Thymus (tissue), 11 donors: ENCODE data around the gene CAPNS1. TPM values are rescaled to one million over a fixed set of nuclear protein-coding genes. Genes with fewer than 3 reads are reported as not detected.
"Not testable (repeated sequence)": the region's sequence is repeated elsewhere in the genome, so short reads cannot be mapped to it uniquely, and the experiment has no call there.

Source experiments
- DNase-seq, 9 donors: peaks; one replicate each; pipeline ENCODE4 v3.0.0-alpha.2; 2013; ENCODE audit warnings: low spot score in 9 of 9, low read depth in 6 of 9, missing footprints in 1 of 9
- H3K27ac ChIP-seq, 2 donors: one replicate each; pipeline ENCODE4 v1.5.1; 2013; ENCODE audit warnings: control low read depth in 1 of 2, low read depth in 1 of 2, low read length in 1 of 2, mild to moderate bottlenecking in 1 of 2, moderate library complexity in 1 of 2
- H3K27me3 ChIP-seq, 2 donors: one replicate each; pipeline ENCODE4 v1.5.1; 2013; ENCODE audit warnings: low read length in 1 of 2; ENCODE audit not compliant: control insufficient read depth in 2 of 2, insufficient read depth in 1 of 2
- H3K36me3 ChIP-seq, 2 donors: one replicate each; pipeline ENCODE4 v1.5.1; 2013; ENCODE audit warnings: low read length in 1 of 2, mild to moderate bottlenecking in 1 of 2, moderate library complexity in 1 of 2; ENCODE audit not compliant: control insufficient read depth in 2 of 2, insufficient read depth in 2 of 2
- H3K4me1 ChIP-seq, 2 donors: one replicate each; pipeline ENCODE4 v1.5.1; 2013; ENCODE audit warnings: low read length in 2 of 2; ENCODE audit not compliant: control insufficient read depth in 2 of 2, insufficient read depth in 2 of 2
- H3K4me3 ChIP-seq, 2 donors: one replicate each; pipeline ENCODE4 v1.5.1; 2013; ENCODE audit warnings: low read length in 2 of 2, control low read depth in 1 of 2, mild to moderate bottlenecking in 1 of 2
- H3K9me3 ChIP-seq, 2 donors: one replicate each; pipeline ENCODE4 v1.5.1; 2013; ENCODE audit warnings: low read length in 1 of 2, mild to moderate bottlenecking in 1 of 2; ENCODE audit not compliant: control insufficient read depth in 2 of 2, insufficient read depth in 1 of 2
- WGBS: extraction: QIAGEN DNeasy Blood & Tissue Kit; methylation state at CpG from one replicate; pipeline ENCODE4 v1.1.7; 2013; 5-methylcytosine and 5-hydroxymethylcytosine counted together
- polyA plus RNA-seq: library from polyadenylated mRNA; stranded (reverse); fragments of 200-250 nt; gene quantifications from one replicate; pipeline ENCODE4 v1.2.3, GENCODE V29; 2013
- total RNA-seq: library from RNA; stranded (reverse); fragments of 120-200 nt; gene quantifications from one replicate; pipeline ENCODE4 v1.2.4, GENCODE V29; 2013
- donor health status: healthy.

The CAPNS1 gene
- total and polyA plus RNA-seq, 2 donors: 254 to 380 TPM

DNA sequence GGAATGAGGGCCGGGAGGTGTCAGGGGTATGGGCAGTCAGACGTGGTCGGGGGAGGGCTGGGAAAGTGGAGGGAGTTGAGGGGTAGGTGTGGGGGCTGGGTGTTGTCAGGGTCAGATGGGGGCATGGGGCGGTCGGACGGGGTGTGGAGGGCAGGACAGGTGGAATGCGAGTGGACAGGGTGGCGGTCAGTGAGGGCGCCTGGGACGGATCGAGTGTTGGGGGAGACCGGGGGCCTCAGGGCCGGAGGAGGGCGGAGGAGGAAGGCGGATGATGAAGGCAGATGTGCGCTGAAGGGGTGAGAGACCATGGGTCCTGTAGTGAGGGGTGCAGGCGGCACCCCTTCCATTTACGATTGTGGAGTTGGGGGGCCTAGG, 18.9 kb upstream of the CAPNS1 start:
- peaks cover 19 to 60% of the 10 kb centered on the region in 2 donors for H3K36me3 ChIP-seq
- no peak overlapping the region for H3K27ac ChIP-seq
- H3K27me3 ChIP-seq: no peaks in the 10 kb centered on the region
- H3K9me3 ChIP-seq: no peaks in the 10 kb centered on the region
- H3K4me3 ChIP-seq: no peak overlapping the region
- no peak for DNase-seq
- peaks cover 5% of the 10 kb centered on the region in 2 donors for H3K4me1 ChIP-seq
- WGBS: 97% methylated on average over 18 of the region's 18 CpGs

DNA sequence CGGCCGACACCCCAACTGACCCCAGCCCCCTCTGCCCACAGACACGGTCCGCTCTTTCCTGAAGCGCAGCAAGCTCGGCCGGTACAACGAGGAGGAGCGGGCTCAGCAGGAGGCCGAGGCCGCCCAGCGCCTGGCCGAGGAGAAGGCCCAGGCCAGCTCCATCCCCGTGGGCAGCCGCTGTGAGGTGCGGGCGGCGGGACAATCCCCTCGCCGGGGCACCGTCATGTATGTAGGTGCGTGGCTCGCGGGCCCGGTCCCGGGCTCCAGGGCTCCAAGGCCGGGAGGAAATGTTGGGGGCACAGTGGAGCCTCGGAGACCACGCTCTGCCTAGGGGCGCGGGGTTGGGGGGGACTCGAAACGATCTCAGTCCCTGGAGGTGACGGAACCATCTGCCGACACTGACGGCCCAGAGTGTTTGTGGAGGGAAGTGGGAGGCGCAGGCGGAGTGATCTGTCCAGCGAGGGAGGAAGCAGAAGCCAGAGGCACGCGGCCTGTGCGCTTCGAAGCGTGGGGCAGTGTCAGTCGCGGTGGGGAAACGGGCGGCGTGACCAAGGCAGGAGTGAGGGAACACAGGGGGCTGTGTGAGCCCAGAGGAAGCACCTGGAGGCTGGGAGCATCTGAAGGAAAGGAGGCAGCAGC, 18.3 kb upstream of the CAPNS1 start:
- Histone ChIP-seq H3K4me1 (no peaks in the 10 kb centered on the region), H3K9me3 (no peaks in the 10 kb centered on the region), H3K27me3 (no peaks in the 10 kb centered on the region), H3K4me3 (no peak overlapping the region), H3K27ac (no peak overlapping the region), H3K36me3 (peaks cover 19 to 59% of the 10 kb centered on the region in 2 donors)
- WGBS: 91% methylated on average over 49 of the region's 49 CpGs
- no peak for DNase-seq

DNA sequence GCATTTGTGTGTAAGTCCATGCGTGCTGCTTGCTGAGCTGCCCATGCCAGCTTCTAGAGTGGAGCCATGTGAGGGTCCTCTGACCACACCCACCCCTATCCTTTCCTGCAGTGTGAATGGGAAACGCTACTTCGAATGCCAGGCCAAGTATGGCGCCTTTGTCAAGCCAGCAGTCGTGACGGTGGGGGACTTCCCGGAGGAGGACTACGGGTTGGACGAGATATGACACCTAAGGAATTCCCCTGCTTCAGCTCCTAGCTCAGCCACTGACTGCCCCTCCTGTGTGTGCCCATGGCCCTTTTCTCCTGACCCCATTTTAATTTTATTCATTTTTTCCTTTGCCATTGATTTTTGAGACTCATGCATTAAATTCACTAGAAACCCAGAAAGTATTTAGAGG, 14.3 kb upstream of the CAPNS1 start:
- H3K4me3 ChIP-seq: no peak overlapping the region
- H3K27me3 ChIP-seq: no peaks in the 10 kb centered on the region
- H3K9me3 ChIP-seq: peaks cover 0 to 4% of the 10 kb centered on the region in 2 donors
- DNase-seq: no peak
- H3K36me3 ChIP-seq: peaks cover 11 to 32% of the 10 kb centered on the region in 2 donors
- H3K27ac ChIP-seq: no peak overlapping the region
- peaks cover 0 to 8% of the 10 kb centered on the region in 2 donors for H3K4me1 ChIP-seq
- WGBS: 90% methylated on average over 9 of the region's 9 CpGs

DNA sequence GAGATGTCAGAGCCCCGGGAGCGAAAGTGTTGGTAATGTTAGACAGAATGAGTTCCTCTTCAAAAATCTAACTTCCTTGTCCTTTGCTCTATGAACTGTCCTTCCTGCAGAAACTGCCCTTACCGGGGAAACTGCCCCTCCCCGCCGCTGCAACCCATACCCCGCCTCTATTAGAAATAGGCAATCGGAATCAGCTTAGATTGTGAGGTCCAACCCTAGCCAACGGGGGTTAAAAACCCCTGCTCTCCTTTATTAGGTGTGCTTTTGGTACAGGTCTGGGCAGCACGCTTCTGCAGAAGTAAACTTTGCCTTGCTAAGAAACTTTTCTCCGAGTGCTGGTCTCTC, 11.5 kb upstream of the CAPNS1 start:
- Histone ChIP-seq H3K9me3 (peaks cover 0 to 4% of the 10 kb centered on the region in 2 donors), H3K36me3 (peaks cover 5 to 11% of the 10 kb centered on the region in 2 donors), H3K4me3 (peak overlapping the region; percentile 48 to 69), H3K27me3 (no peaks in the 10 kb centered on the region), H3K27ac (peak overlapping the region; percentile 83 to 91), H3K4me1 (peaks cover 0 to 8% of the 10 kb centered on the region in 2 donors)
- WGBS: 22% methylated on average over 10 of the region's 10 CpGs
- no peak for DNase-seq

DNA sequence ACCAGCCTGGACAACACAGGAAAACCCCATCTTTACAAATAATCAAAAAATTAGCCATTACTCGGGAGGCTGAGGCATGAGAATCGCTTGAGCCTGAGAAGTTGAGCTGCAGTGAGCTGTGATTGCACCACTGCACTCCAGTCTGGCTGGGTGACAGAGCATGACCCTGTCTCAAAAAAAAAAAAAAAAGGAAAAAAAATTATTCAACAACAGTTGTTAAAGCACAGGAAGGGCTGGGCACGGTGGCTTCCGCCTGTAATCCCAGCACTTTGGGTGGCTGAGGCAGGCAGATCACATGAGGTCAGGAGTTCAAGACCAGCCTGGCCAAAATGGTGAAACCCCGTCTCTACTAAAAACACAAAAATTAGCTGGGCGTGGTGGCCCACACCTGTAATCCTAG, 8.6 kb upstream of the CAPNS1 start:
- not testable (repeated sequence) for H3K36me3 ChIP-seq, H3K9me3 ChIP-seq, H3K27me3 ChIP-seq, DNase-seq, H3K27ac ChIP-seq, H3K4me1 ChIP-seq, H3K4me3 ChIP-seq
- 83% methylated on average over 6 of the region's 6 CpGs for WGBS

DNA sequence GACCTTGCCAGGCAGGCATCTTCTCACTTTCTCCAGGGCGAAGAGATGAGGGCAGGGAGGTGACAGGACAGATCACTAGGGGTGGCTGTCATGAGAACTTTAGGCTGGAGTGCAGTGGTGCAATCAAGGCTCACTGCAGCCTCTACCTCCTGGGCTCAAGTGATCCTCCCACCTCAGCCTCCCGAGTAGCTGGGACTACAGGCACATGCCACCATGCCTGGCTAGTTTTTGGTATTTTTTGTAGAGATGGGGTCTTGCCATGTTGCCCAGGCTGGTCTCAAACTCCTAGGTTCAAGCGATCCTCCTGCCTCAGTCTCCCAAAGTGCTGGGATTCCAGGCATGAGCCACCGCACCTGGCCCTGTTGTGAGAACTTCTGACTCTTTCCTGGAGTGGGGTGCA, 5.0 kb upstream of the CAPNS1 start:
- not testable (repeated sequence) for H3K4me3 ChIP-seq, H3K36me3 ChIP-seq, H3K27me3 ChIP-seq, DNase-seq, H3K4me1 ChIP-seq, H3K27ac ChIP-seq, H3K9me3 ChIP-seq
- WGBS: 96% methylated on average over 4 of the region's 4 CpGs

DNA sequence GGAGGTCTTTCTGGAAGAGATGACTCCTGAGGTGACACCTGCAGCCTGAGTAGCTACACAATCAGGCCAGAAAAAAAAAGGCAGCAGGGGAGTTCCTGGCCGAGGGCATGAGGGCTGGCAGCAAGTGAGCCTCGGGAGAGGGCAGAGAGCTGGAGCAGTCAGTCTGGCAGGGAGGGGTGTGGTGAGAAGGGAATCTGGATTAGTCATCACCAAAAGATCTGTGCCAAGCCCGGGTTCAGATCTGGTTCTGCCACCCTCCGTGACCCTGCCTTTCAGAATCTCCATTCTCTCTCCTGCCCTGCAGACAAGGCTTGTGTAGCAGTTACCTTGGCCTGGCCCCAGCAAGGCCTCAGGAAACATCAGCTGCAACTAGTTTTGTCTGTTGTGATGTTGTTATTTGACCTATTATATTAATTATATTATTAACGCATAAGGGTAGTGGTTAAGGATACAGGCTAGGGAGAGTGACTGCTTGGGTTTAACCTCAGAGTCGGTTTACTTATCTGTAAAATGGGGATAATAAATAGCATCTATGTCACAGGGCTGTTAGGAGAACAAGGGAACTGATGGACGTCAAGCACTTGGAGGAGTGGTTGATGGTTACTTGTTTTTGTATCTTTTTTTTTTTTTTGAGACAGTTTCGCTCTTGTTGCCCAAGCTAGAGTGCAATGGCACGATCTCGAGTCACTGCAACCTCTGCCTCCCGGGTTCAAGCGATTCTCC, 2.7 kb upstream of the CAPNS1 start:
- H3K27ac ChIP-seq: peak overlapping the region in 1 of 2 donors; percentile 47
- H3K4me1 ChIP-seq: peaks cover 7 to 9% of the 10 kb centered on the region in 2 donors
- no peaks in the 10 kb centered on the region for H3K9me3 ChIP-seq
- H3K4me3 ChIP-seq: no peak overlapping the region
- 92% methylated on average over 12 of the region's 12 CpGs for WGBS
- H3K27me3 ChIP-seq: no peaks in the 10 kb centered on the region
- peaks cover 0 to under 1% of the 10 kb centered on the region in 2 donors for H3K36me3 ChIP-seq
- DNase-seq: no peak

DNA sequence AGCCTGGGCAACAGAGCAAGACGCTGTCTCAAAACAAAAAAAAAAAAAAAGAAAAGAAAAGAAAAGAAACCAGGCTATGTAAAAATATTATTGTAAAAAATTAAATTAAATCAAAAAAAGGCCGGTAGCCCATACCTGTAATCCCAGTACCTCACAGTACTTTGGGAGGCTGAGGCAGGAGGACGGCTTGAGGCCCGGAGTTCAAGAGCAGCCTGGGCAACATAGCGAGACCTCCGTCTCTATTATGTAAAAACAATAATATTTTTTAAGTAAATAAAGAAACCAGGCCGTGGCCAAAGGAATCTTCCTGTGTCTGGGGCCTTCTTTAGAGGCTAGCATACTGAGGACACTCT, 770 bp upstream of the CAPNS1 start:
- H3K4me3 ChIP-seq: peak overlapping the region; percentile 93 to 95
- DNase-seq: no peak
- peak overlapping the region; percentile 87 to 95 for H3K27ac ChIP-seq
- no peaks in the 10 kb centered on the region for H3K9me3 ChIP-seq
- no peaks in the 10 kb centered on the region for H3K27me3 ChIP-seq
- WGBS: 73% methylated on average over 7 of the region's 7 CpGs
- H3K36me3 ChIP-seq: peaks cover 10 to 13% of the 10 kb centered on the region in 2 donors
- H3K4me1 ChIP-seq: peaks cover 7 to 9% of the 10 kb centered on the region in 2 donors

DNA sequence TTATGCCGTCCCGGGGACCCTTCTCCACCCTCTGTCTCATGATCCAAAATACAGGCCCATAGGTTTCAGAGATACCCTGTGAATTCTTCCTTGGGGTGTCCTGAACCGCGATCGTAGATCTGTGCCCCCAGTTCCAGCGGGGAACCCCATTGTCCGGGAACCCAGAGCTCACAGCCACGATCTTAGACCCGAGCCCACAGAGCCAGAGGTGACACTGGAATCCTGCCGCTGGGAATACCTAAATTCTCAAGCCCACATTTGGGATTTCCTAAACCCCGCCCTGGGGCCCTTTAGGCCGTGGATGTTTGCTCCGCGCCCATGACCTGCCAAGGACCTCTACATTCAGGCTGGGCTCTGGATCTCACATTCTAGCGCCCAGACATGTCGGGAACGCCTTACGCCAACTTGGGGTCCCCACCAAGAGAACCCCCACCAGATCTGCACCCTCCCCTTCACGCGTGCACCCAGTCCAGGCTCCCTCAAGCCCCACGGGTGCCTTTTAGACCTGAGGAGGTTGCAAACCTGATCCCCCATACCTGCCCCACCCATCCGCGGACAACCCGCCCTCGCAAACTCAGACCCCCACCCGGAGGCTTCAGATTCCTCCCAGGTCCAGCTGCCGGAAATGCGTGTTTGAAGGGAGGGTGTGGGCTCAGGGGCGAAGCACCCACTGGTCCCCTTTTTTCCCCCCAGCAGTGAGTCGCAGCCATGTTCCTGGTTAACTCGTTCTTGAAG, 605 bp downstream of the CAPNS1 start:
- no peaks in the 10 kb centered on the region for H3K9me3 ChIP-seq
- no peaks in the 10 kb centered on the region for H3K27me3 ChIP-seq
- under 1% methylated on average over 31 of the region's 31 CpGs for WGBS
- peaks cover 20 to 21% of the 10 kb centered on the region in 2 donors for H3K36me3 ChIP-seq
- peak in 8 of 9 donors; percentile 19 to 70 (median 38) for DNase-seq
- H3K4me3 ChIP-seq: peak overlapping the region; percentile 93 to 95
- peaks cover 7 to 9% of the 10 kb centered on the region in 2 donors for H3K4me1 ChIP-seq
- peak overlapping the region; percentile 87 to 95 for H3K27ac ChIP-seq
